SH-SY5Y (cell line): ENCODE data around the gene SLC39A11.

Experiments used
- GATA2 ChIP-seq: IDR thresholded peaks from 2 replicates; pipeline ENCODE4 v1.6.1; 2011; ENCODE audit warnings: mild to moderate bottlenecking, low read depth, low read length
- GATA3 ChIP-seq: IDR thresholded peaks from 2 replicates; pipeline ENCODE4 v1.6.1; 2011; ENCODE audit warnings: low read depth, mild to moderate bottlenecking, low read length, moderate library complexity

- TF ChIP-seq GATA3 = no peak
- no peak for TF ChIP-seq GATA2
Measured at GRCh38 chr17:72810991-72811508, 281.4 kb downstream of the SLC39A11 start.
